Sigmoid colon (tissue), 7 donors: Measurements from ENCODE around the gene ABCB8. TPM values are rescaled to one million over a fixed set of nuclear protein-coding genes. Genes with fewer than 3 reads are reported as not detected.

Source experiments
- DNase-seq: peaks from one replicate; pipeline ENCODE4 v3.0.0-alpha.2; 2019
- H3K27ac ChIP-seq, 4 donors: fragments of 200-600 bp; sonication (generic); one replicate each; pipeline ENCODE4 v1.5.1; 2016 to 2019; ENCODE audit warnings: mild to moderate bottlenecking in 1 of 4
- H3K27me3 ChIP-seq, 3 donors: fragments of 200-600 bp; sonication (generic); one replicate each; pipeline ENCODE4 v1.5.1; 2019; ENCODE audit warnings: mild to moderate bottlenecking in 1 of 3
- H3K36me3 ChIP-seq, 4 donors: fragments of 200-600 bp; sonication (generic); one replicate each; pipeline ENCODE4 v1.5.1; 2016 to 2019
- H3K4me1 ChIP-seq, 4 donors: fragments of 200-600 bp; sonication (generic); one replicate each; pipeline ENCODE4 v1.5.1; 2017 to 2019
- H3K4me3 ChIP-seq, 4 donors: fragments of 200-600 bp; sonication (generic); one replicate each; pipeline ENCODE4 v1.5.1; 2017 to 2019; ENCODE audit warnings: mild to moderate bottlenecking in 2 of 4, moderate library complexity in 1 of 4
- H3K9me3 ChIP-seq, 4 donors: fragments of 200-600 bp in 3 of 4; sonication (generic) in 3 of 4; one replicate each; pipeline versions ENCODE4 v1.5.1 to v1.6.1; 2013 to 2019
- CTCF ChIP-seq, 4 experiments: fragments of 450-650 bp in 3 of 4; fragments of 200-600 bp in 1 of 4; IDR thresholded peaks; one replicate each; pipeline ENCODE4 v1.5.1; 2016 to 2019; ENCODE audit warnings: antibody characterized with exemption in 4 of 4, mild to moderate bottlenecking in 3 of 4, moderate library complexity in 2 of 4
- EP300 ChIP-seq, 4 donors: sonication (generic); formaldehyde crosslinking; IDR thresholded peaks; one replicate each; pipeline ENCODE4 v1.6.1; 2017; ENCODE audit warnings: antibody characterized with exemption in 4 of 4
- POLR2A ChIP-seq, 2 donors: fragments of 450-650 bp; IDR thresholded peaks; one replicate each; pipeline ENCODE4 v1.6.1; 2016; ENCODE audit warnings: antibody characterized with exemption in 2 of 2, mild to moderate bottlenecking in 2 of 2, moderate library complexity in 2 of 2
- POLR2AphosphoS5 ChIP-seq, 4 donors: sonication (generic); formaldehyde crosslinking; IDR thresholded peaks; one replicate each; pipeline ENCODE4 v1.6.1; 2017; ENCODE audit warnings: antibody characterized with exemption in 4 of 4
- WGBS, 2 donors: extraction: QIAGEN DNeasy Blood & Tissue Kit; methylation state at CpG; one replicate each; pipeline ENCODE4 v1.1.7; 2013; 5-methylcytosine and 5-hydroxymethylcytosine counted together
- intact Hi-C: fragments of 100-400 bp; cut with DNase I; formaldehyde crosslinking; loops from one replicate; pipeline ENCODE4 v1.15.1; 2023
- polyA plus RNA-seq, 3 donors: library from polyadenylated mRNA; stranded (reverse); fragments of 200-250 nt; gene quantifications; one replicate each; pipeline ENCODE4 v1.2.3, GENCODE V29; 2013
- total RNA-seq, 4 donors: library from RNA; depleted of rRNA; stranded (reverse); fragments of >200 nt; gene quantifications; one replicate each; pipeline ENCODE4 v1.1.0, GENCODE V29; 2016
- donor health status: healthy with polysubstance abuse.
- donor health status: Bipolar disorder and iron deficiency.
- donor health status: healthy.

The ABCB8 gene
- total and polyA plus RNA-seq, 7 donors = 3.0 to 32.8 (median 18.3) TPM

GRCh38 chr7:151082141-151083070 lies 54.2 kb downstream of the ABCB8 start:
- peaks cover 0 to 4% (median 0%) of the 10 kb centered on the region in 4 donors for H3K36me3 ChIP-seq
- H3K4me3 ChIP-seq = peak overlapping the region; percentile 51 to 94 (median 88)
- no peaks in the 10 kb centered on the region for H3K9me3 ChIP-seq
- intact Hi-C loops = no loop called here
- peak overlapping the region; percentile 92 to 98 (median 96) for H3K27ac ChIP-seq
- TF ChIP-seq EP300 (IDR thresholded peaks at IDR 0.05) (no peak), POLR2A (IDR thresholded peaks at IDR 0.05) (no peak), CTCF (IDR thresholded peaks at IDR 0.05) (no peak), POLR2AphosphoS5 (IDR thresholded peaks at IDR 0.05) (no peak)
- no peaks in the 10 kb centered on the region for H3K27me3 ChIP-seq
- no peak for DNase-seq
- H3K4me1 ChIP-seq = peaks cover 0 to 67% (median 62%) of the 10 kb centered on the region in 4 donors
- 42 to 60% methylated on average over 42 of the region's 42 CpGs for WGBS, 2 donors

- H3K36me3 ChIP-seq = no peaks in the 10 kb centered on the region
- H3K4me3 ChIP-seq = peak within 1 kb of the TSS; percentile 51 to 94 (median 88)
- intact Hi-C loops = no loop called here
- H3K27me3 ChIP-seq = no peaks in the 10 kb centered on the region
- DNase-seq = peak; percentile 91
- TF ChIP-seq CTCF (IDR thresholded peaks at IDR 0.05) (no peak), POLR2AphosphoS5 (IDR thresholded peaks at IDR 0.05) (peak; percentile 54 to 82 (median 66)), EP300 (IDR thresholded peaks at IDR 0.05) (peak in 1 of 4 donors; percentile 29)
- no peaks in the 10 kb centered on the region for H3K9me3 ChIP-seq
- H3K27ac ChIP-seq = peak within 1 kb of the TSS; percentile 92 to 98 (median 96)
- WGBS, 2 donors = 1% methylated on average over 69 of the region's 69 CpGs
- peaks cover 0 to 67% (median 61%) of the 10 kb centered on the region in 4 donors for H3K4me1 ChIP-seq
These were observed 55.0 kb downstream of the ABCB8 start, which contains the start of gene TMUB1 for GRCh38 chr7:151083071-151083823. TMUB1 (minus strand) TSS chr7:151083493; CDS start chr7:151082563, 930 bp downstream.

DNA sequence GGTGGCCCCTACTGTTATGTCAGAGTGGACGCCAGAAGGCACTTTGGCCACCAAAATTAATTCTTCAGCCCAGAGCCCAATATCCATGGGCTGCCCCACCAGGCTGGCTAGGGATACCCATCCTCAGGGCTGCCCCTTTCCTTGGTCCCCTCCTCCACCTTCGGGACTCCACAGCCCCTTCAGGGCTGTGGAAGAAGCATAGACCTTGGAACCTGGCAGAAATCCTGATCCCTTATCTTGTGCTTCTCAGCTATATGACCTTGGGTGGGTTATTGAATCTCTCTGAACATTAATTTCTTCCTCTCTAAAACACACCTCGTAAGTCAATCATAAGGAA lies 55.5 kb downstream of the ABCB8 start:
- intact Hi-C loops = no loop called here
- peak overlapping the region; percentile 92 to 98 (median 96) for H3K27ac ChIP-seq
- WGBS, 2 donors = 8 to 28% methylated on average over 3 of the region's 3 CpGs
- no peaks in the 10 kb centered on the region for H3K9me3 ChIP-seq
- H3K36me3 ChIP-seq = no peaks in the 10 kb centered on the region
- H3K4me1 ChIP-seq = peaks cover 0 to 67% (median 61%) of the 10 kb centered on the region in 4 donors
- no peak for DNase-seq
- no peaks in the 10 kb centered on the region for H3K27me3 ChIP-seq
- no peak for TF ChIP-seq POLR2A (IDR thresholded peaks at IDR 0.05)
- TF ChIP-seq EP300 (IDR thresholded peaks at IDR 0.05) = no peak
- no peak for TF ChIP-seq POLR2AphosphoS5 (IDR thresholded peaks at IDR 0.05)
- TF ChIP-seq CTCF (IDR thresholded peaks at IDR 0.05) = no peak
- H3K4me3 ChIP-seq = peak overlapping the region; percentile 51 to 94 (median 88)

- Histone ChIP-seq H3K9me3 (no peaks in the 10 kb centered on the region), H3K27me3 (no peaks in the 10 kb centered on the region), H3K36me3 (no peaks in the 10 kb centered on the region), H3K4me3 (peak overlapping the region in 3 of 4 donors; percentile 59 to 89 (median 65)), H3K27ac (peak overlapping the region; percentile 86 to 96 (median 88)), H3K4me1 (peaks cover 0 to 68% (median 63%) of the 10 kb centered on the region in 4 donors)
- 47 to 60% methylated on average over 5 of the region's 5 CpGs for WGBS, 2 donors
- no peak for TF ChIP-seq POLR2A (IDR thresholded peaks at IDR 0.05)
- intact Hi-C loops = loop anchor here (5.0 kb wide), 1 partner anchor 108 kb away; the partner anchor contains the start of gene KCNH2
- DNase-seq = no peak
These were observed 57.1 kb downstream of the ABCB8 start for GRCh38 chr7:151085329-151085690.
